NCI-H2227 (cell line): ENCODE data around the gene ITGAD.

Source experiments
- DNase-seq: peaks from one replicate; lab custom pipeline; 2025; ENCODE audit not compliant: unreplicated experiment; lab: John Stamatoyannopoulos, UW

Gene ITGAD

GRCh38 chr16:31458844-31459686, 65.9 kb downstream of the ITGAD start, which contains the start of gene ARMC5:
Gene ARMC5 (plus strand): TSS chr16:31459501. CDS start chr16:31459525, 24 bp downstream.
- DNase-seq: peak; percentile 98

- DNase-seq: peak; percentile 100
These were observed 66.8 kb downstream of the ITGAD start for GRCh38 chr16:31459687-31460581.

GRCh38 chr16:31460582-31461002, 67.5 kb downstream of the ITGAD start:
- peak; percentile 48 for DNase-seq

GRCh38 chr16:31461201-31461920, 68.2 kb downstream of the ITGAD start:
- no peak for DNase-seq

- no peak for DNase-seq
These were observed 69.0 kb downstream of the ITGAD start for GRCh38 chr16:31461921-31462804.

- DNase-seq: no peak
These were observed 71.2 kb downstream of the ITGAD start for GRCh38 chr16:31464348-31464769.

- DNase-seq: no peak
These were observed 71.7 kb downstream of the ITGAD start for GRCh38 chr16:31464781-31465260.

GRCh38 chr16:31465788-31466370, 72.7 kb downstream of the ITGAD start:
- DNase-seq: no peak

- no peak for DNase-seq
These were observed 73.3 kb downstream of the ITGAD start for GRCh38 chr16:31466381-31466841.

GRCh38 chr16:31467151-31467773, 74.1 kb downstream of the ITGAD start:
- DNase-seq: no peak

GRCh38 chr16:31467858-31468257, 74.7 kb downstream of the ITGAD start:
- DNase-seq: no peak

GRCh38 chr16:31470615-31471014, 77.5 kb downstream of the ITGAD start:
- no peak for DNase-seq

GRCh38 chr16:31471241-31471874, 78.2 kb downstream of the ITGAD start:
- no peak for DNase-seq

GRCh38 chr16:31471875-31472708, 79.0 kb downstream of the ITGAD start, which contains the start of gene TGFB1I1:
Gene TGFB1I1 (plus strand): TSS chr16:31472152. CDS start chr16:31472189, 37 bp downstream.
- DNase-seq: peak; percentile 64

- peak; percentile 76 for DNase-seq
These were observed 79.6 kb downstream of the ITGAD start for GRCh38 chr16:31472709-31473203.

GRCh38 chr16:31473264-31473984, 80.3 kb downstream of the ITGAD start:
- DNase-seq: no peak
